ENCODE measurements around the gene FLNA. TPM values are rescaled to one million over a fixed set of nuclear protein-coding genes. Genes with fewer than 3 reads are reported as not detected.

Gene FLNA
- total and polyA plus RNA-seq, 9 of the 15 experiments (the other 6 are each of a cell fraction or from before 2014, with no cell fraction given) = 6.2 to 735 (median 135) TPM

GRCh38 chrX:154401045-154401799, 26.8 kb upstream of the FLNA start (continued):
- TF ChIP-seq SAFB2 (IDR thresholded peaks at IDR 0.05; ENCODE audit: borderline replicate concordance, low read depth, low read length, severe bottlenecking) (no peak), LCOR (CRISPR knock-in tag; IDR thresholded peaks at IDR 0.05) (peak; percentile 91), PATZ1 (CRISPR knock-in tag; IDR thresholded peaks at IDR 0.05; ENCODE audit: borderline replicate concordance) (0 out of 2 replicates have a peak, but pooled peaks have one; percentile 18), ZBTB11 (CRISPR knock-in tag; IDR thresholded peaks at IDR 0.05) (no peak), NELFE (IDR thresholded peaks at IDR 0.05; ENCODE audit: insufficient read depth, insufficient read length) (no peak), CEBPG (CRISPR knock-in tag; IDR thresholded peaks at IDR 0.05) (no peak; the same call in 1 of the 2 replicates), CEBPG (tag; conservative IDR thresholded peaks at IDR 0.05 in 1 of 2, IDR thresholded peaks at IDR 0.05 in 1 of 2) (no peak), ZNF583 (CRISPR knock-in tag; IDR thresholded peaks at IDR 0.05) (no peak), TCF7L2 (IDR thresholded peaks at IDR 0.05; ENCODE audit: low read depth, low read length) (no peak), ZNF347 (CRISPR knock-in tag; IDR thresholded peaks at IDR 0.05; ENCODE audit: low read depth) (no peak), YY1 (IDR thresholded peaks at IDR 0.05; ENCODE audit: borderline replicate concordance in 1 of 3, control insufficient read depth in 1 of 3, extremely low read depth in 1 of 3, insufficient read depth in 3 of 3, insufficient read length in 1 of 3, insufficient replicate concordance in 2 of 3, low read depth in 1 of 3, low read length in 2 of 3) (peak in 1 of 3 experiments; percentile 13), PPARD (CRISPR knock-in tag; IDR thresholded peaks at IDR 0.05) (no peak), U2AF2 (optimal IDR thresholded peaks at IDR 0.05; ENCODE audit: low read depth, low read length) (no peak), PTTG1 (tag; IDR thresholded peaks at IDR 0.05; ENCODE audit: low read depth) (no peak), KAT2B (IDR thresholded peaks at IDR 0.05; ENCODE audit: low read depth, low read length) (no peak), HSF4 (CRISPR knock-in tag; IDR thresholded peaks at IDR 0.05; ENCODE audit: borderline replicate concordance) (no peak), RAD51 (IDR thresholded peaks at IDR 0.05; ENCODE audit: borderline replicate concordance, low read depth) (peak; percentile 29; the same call in 1 of the 2 replicates), HEY1 (CRISPR knock-in tag; IDR thresholded peaks at IDR 0.05; ENCODE audit: borderline replicate concordance) (no peak)
- TF ChIP-seq, protein P1, sequence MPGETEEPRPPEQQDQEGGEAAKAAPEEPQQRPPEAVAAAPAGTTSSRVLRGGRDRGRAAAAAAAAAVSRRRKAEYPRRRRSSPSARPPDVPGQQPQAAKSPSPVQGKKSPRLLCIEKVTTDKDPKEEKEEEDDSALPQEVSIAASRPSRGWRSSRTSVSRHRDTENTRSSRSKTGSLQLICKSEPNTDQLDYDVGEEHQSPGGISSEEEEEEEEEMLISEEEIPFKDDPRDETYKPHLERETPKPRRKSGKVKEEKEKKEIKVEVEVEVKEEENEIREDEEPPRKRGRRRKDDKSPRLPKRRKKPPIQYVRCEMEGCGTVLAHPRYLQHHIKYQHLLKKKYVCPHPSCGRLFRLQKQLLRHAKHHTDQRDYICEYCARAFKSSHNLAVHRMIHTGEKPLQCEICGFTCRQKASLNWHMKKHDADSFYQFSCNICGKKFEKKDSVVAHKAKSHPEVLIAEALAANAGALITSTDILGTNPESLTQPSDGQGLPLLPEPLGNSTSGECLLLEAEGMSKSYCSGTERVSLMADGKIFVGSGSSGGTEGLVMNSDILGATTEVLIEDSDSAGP (CRISPR knock-in tag; IDR thresholded peaks at IDR 0.05) = no peak
